Neural cell (in vitro differentiated cells): ENCODE measurements around the gene MYLIP. TPM values are rescaled to one million over a fixed set of nuclear protein-coding genes. Genes with fewer than 3 reads are reported as not detected.

Experiments
- H2AFZ ChIP-seq: fragments of 200-600, 300-800 bp; sonication (generic), shearing (Covaris generic); 2 replicates; pipeline ENCODE4 v1.6.0; 2014; ENCODE audit warnings: low read depth, mild to moderate bottlenecking, antibody characterized with exemption, low read length, moderate library complexity
- H3F3A ChIP-seq: fragments of 200-600 bp; shearing (Covaris generic); 2 replicates; pipeline ENCODE4 v1.6.1; 2016; ENCODE audit warnings: mild to moderate bottlenecking, moderate library complexity, mixed read lengths, antibody characterized with exemption, low read length; ENCODE audit not compliant: insufficient read depth, poor library complexity, severe bottlenecking
- H3K27ac ChIP-seq: fragments of 200-600, 300-800 bp; sonication (generic), shearing (Covaris generic); 2 replicates; pipeline ENCODE4 v1.5.1; 2014; ENCODE audit warnings: mild to moderate bottlenecking, low read length, moderate library complexity
- H3K27me3 ChIP-seq: fragments of 300-800, 200-600 bp; sonication (generic), shearing (Covaris generic); 2 replicates; pipeline ENCODE4 v1.6.0; 2014; ENCODE audit warnings: mild to moderate bottlenecking, low read depth, low read length, moderate library complexity; ENCODE audit not compliant: insufficient read depth
- H3K36me3 ChIP-seq: fragments of 300-800, 200-600 bp; sonication (generic), shearing (Covaris generic); 2 replicates; pipeline ENCODE4 v1.5.1; 2014; ENCODE audit warnings: mild to moderate bottlenecking, antibody characterized with exemption, low read length, moderate library complexity; ENCODE audit not compliant: insufficient read depth
- H3K4me2 ChIP-seq: fragments of 300-800, 200-600 bp; sonication (generic), shearing (Covaris generic); 2 replicates; pipeline ENCODE4 v1.6.0; 2014; ENCODE audit warnings: mild to moderate bottlenecking, low read length
- H3K4me3 ChIP-seq: fragments of 300-800, 200-600 bp; sonication (generic), shearing (Covaris generic); 2 replicates; pipeline ENCODE4 v1.5.1; 2014; ENCODE audit warnings: mild to moderate bottlenecking, low read length, moderate library complexity
- H3K79me2 ChIP-seq: fragments of 200-600 bp; shearing (Covaris generic); replicated peaks from 2 replicates; pipeline ENCODE4 v1.6.0; 2014; ENCODE audit warnings: mild to moderate bottlenecking, low read length, moderate library complexity; ENCODE audit not compliant: insufficient read depth
- H3K9ac ChIP-seq: fragments of 300-800, 200-600 bp; sonication (generic), shearing (Covaris generic); 2 replicates; pipeline ENCODE4 v1.6.1; 2016; ENCODE audit warnings: mild to moderate bottlenecking, low read length, mixed read lengths
- H3K9me2 ChIP-seq: fragments of 200-600 bp; shearing (Covaris generic); 2 replicates; pipeline ENCODE4 v1.6.1; 2016; ENCODE audit warnings: mild to moderate bottlenecking, low read length, mixed read lengths; ENCODE audit not compliant: insufficient read depth
- H3K9me3 ChIP-seq: fragments of 200-600, 300-800 bp; sonication (generic), shearing (Covaris generic); 2 replicates; pipeline ENCODE4 v1.6.1; 2016; ENCODE audit warnings: mild to moderate bottlenecking, mixed run types, low read length, moderate library complexity, mixed read lengths
- H4K20me1 ChIP-seq: fragments of 200-600 bp; shearing (Covaris generic); 2 replicates; pipeline ENCODE4 v1.6.1; 2016; ENCODE audit warnings: mild to moderate bottlenecking, mixed run types; ENCODE audit not compliant: insufficient read depth
- CTCF ChIP-seq: fragments of 450-650 bp; IDR thresholded peaks from 2 replicates; pipeline ENCODE4 v1.5.1; 2014; ENCODE audit warnings: antibody characterized with exemption, mild to moderate bottlenecking, moderate library complexity; ENCODE audit not compliant: poor library complexity, severe bottlenecking
- EP300 ChIP-seq: fragments of 450-650 bp; conservative IDR thresholded peaks from 2 replicates; pipeline ENCODE4 v1.6.1; 2014; ENCODE audit warnings: antibody characterized with exemption, mild to moderate bottlenecking, moderate library complexity; ENCODE audit not compliant: poor library complexity, severe bottlenecking
- EZH2 ChIP-seq: fragments of 200-600, 300-800 bp; shearing (Covaris generic), sonication (generic); IDR thresholded peaks from 2 replicates; pipeline ENCODE4 v1.6.1; 2014; ENCODE audit warnings: antibody characterized with exemption, low read length, borderline replicate concordance, mild to moderate bottlenecking; ENCODE audit not compliant: insufficient read depth, poor library complexity, severe bottlenecking
- MXI1 ChIP-seq: fragments of 450-650 bp; conservative IDR thresholded peaks from 2 replicates; pipeline ENCODE4 v1.6.1; 2014; ENCODE audit warnings: antibody characterized with exemption, mild to moderate bottlenecking; ENCODE audit not compliant: poor library complexity, severe bottlenecking
- POLR2AphosphoS5 ChIP-seq: IDR thresholded peaks from 2 replicates; pipeline ENCODE4 v1.6.1; 2012
- RAD21 ChIP-seq: fragments of 450-650 bp; conservative IDR thresholded peaks from 2 replicates; pipeline ENCODE4 v1.6.1; 2014; ENCODE audit warnings: antibody characterized with exemption, mild to moderate bottlenecking, moderate library complexity
- SMC3 ChIP-seq: fragments of 450-650 bp; conservative IDR thresholded peaks from 2 replicates; pipeline ENCODE4 v1.6.1; 2014; ENCODE audit warnings: antibody characterized with exemption, mild to moderate bottlenecking, moderate library complexity; ENCODE audit not compliant: poor library complexity
- TAF1 ChIP-seq: IDR thresholded peaks from 2 replicates; pipeline ENCODE4 v1.6.1; 2012; ENCODE audit warnings: low read depth
- polyA plus RNA-seq: library from polyadenylated mRNA; depleted of rRNA; stranded (reverse); fragments of >200 nt; gene quantifications from 2 replicates; pipeline ENCODE4 v1.2.3, GENCODE V29; 2014
- TF ChIP-seq, protein P1 (sequence below): IDR thresholded peaks from 2 replicates; pipeline ENCODE4 v1.6.1; 2012; ENCODE audit warnings: borderline replicate concordance

MYLIP gene
- polyA plus RNA-seq, 1 donor from 2014 or later = 8.1 TPM

- H3K27me3 ChIP-seq = no peaks in the 10 kb centered on the region
- H3K4me3 ChIP-seq = no peak overlapping the region
- no peaks in the 10 kb centered on the region for H3K79me2 ChIP-seq
- no peak overlapping the region for H2AFZ ChIP-seq
- H3K9me2 ChIP-seq = no peaks in the 10 kb centered on the region
- H3F3A ChIP-seq = no peaks in the 10 kb centered on the region
- no peaks in the 10 kb centered on the region for H3K9me3 ChIP-seq
- TF ChIP-seq EZH2 (no peak), SMC3 (no peak), CTCF (no peak), TAF1 (no peak), RAD21 (no peak), MXI1 (no peak), EP300 (no peak), POLR2AphosphoS5 (no peak)
- TF ChIP-seq, protein P1, sequence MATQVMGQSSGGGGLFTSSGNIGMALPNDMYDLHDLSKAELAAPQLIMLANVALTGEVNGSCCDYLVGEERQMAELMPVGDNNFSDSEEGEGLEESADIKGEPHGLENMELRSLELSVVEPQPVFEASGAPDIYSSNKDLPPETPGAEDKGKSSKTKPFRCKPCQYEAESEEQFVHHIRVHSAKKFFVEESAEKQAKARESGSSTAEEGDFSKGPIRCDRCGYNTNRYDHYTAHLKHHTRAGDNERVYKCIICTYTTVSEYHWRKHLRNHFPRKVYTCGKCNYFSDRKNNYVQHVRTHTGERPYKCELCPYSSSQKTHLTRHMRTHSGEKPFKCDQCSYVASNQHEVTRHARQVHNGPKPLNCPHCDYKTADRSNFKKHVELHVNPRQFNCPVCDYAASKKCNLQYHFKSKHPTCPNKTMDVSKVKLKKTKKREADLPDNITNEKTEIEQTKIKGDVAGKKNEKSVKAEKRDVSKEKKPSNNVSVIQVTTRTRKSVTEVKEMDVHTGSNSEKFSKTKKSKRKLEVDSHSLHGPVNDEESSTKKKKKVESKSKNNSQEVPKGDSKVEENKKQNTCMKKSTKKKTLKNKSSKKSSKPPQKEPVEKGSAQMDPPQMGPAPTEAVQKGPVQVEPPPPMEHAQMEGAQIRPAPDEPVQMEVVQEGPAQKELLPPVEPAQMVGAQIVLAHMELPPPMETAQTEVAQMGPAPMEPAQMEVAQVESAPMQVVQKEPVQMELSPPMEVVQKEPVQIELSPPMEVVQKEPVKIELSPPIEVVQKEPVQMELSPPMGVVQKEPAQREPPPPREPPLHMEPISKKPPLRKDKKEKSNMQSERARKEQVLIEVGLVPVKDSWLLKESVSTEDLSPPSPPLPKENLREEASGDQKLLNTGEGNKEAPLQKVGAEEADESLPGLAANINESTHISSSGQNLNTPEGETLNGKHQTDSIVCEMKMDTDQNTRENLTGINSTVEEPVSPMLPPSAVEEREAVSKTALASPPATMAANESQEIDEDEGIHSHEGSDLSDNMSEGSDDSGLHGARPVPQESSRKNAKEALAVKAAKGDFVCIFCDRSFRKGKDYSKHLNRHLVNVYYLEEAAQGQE = no peak
- H3K9ac ChIP-seq = no peak overlapping the region
- no peak overlapping the region for H3K4me2 ChIP-seq
- H4K20me1 ChIP-seq = no peaks in the 10 kb centered on the region
- H3K36me3 ChIP-seq = no peaks in the 10 kb centered on the region
- H3K27ac ChIP-seq = no peak overlapping the region
Observed at GRCh38 chr6:16089232-16090062, 39.4 kb upstream of the MYLIP start.

DNA sequence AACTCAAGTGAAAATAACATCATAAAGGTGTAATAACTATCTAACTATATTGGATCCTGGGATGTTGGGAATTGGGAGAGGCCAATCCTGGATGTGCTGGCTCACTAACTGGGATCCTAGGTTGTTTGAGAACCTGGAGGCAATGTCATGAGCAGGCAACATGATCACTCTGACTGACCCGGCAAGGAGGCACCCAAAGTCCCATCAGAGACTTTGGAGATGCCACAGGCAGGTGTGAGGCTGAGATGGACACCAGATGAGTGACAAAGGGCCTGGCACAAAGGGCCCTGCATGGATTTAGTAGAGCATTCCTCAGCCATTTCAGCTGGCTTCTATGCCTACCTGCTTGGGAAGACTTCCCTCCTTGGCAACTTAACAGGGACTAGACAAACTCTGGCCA, 38.4 kb upstream of the MYLIP start:
- H3K9me3 ChIP-seq = no peaks in the 10 kb centered on the region
- TF ChIP-seq SMC3 = no peak
- no peaks in the 10 kb centered on the region for H3K9me2 ChIP-seq
- no peak overlapping the region for H3K4me3 ChIP-seq
- H3K27ac ChIP-seq = no peak overlapping the region
- no peaks in the 10 kb centered on the region for H3K27me3 ChIP-seq
- H3K4me2 ChIP-seq = no peak overlapping the region
- H3K36me3 ChIP-seq = no peaks in the 10 kb centered on the region
- H3F3A ChIP-seq = no peaks in the 10 kb centered on the region
- H2AFZ ChIP-seq = no peak overlapping the region
- no peaks in the 10 kb centered on the region for H3K79me2 ChIP-seq
- H3K9ac ChIP-seq = no peak overlapping the region
- H4K20me1 ChIP-seq = no peaks in the 10 kb centered on the region
